BLaER1 treated with 17β-estradiol and CSF1 and Interleukin-3, amounts not matched to agents 10 nM and 100 nM (cell line): ENCODE data around the gene GALNT16.
"Not testable (repeated sequence)": the region's sequence is repeated elsewhere in the genome, so short reads cannot be mapped to it uniquely, and the experiment has no call there.

Experiments
- H3K27ac ChIP-seq, 11 experiments: shearing (Covaris generic); formaldehyde crosslinking; 2 replicates each; pipeline ENCODE4 v1.8.1; 2022
- H3K27me3 ChIP-seq, 11 experiments: shearing (Covaris generic); formaldehyde crosslinking; 2 replicates each; pipeline ENCODE4 v1.8.1; 2022
- H3K36me3 ChIP-seq, 11 experiments: shearing (Covaris generic); formaldehyde crosslinking; 2 replicates each; pipeline ENCODE4 v1.8.1; 2022
- H3K4me1 ChIP-seq, 10 experiments: shearing (Covaris generic); formaldehyde crosslinking; 2 replicates each; pipeline ENCODE4 v1.8.1; 2022
- H3K4me2 ChIP-seq, 11 experiments: shearing (Covaris generic); formaldehyde crosslinking; 2 replicates each; pipeline ENCODE4 v1.8.1; 2022
- H3K4me3 ChIP-seq, 10 experiments: shearing (Covaris generic); formaldehyde crosslinking; 2 replicates each; pipeline ENCODE4 v1.8.1; 2022
- H3K9ac ChIP-seq, 11 experiments: shearing (Covaris generic); formaldehyde crosslinking; 2 replicates each; pipeline ENCODE4 v1.8.1; 2022
- H3K9me3 ChIP-seq, 11 experiments: shearing (Covaris generic); formaldehyde crosslinking; replicated peaks in 1 of 11; 2 replicates each; pipeline ENCODE4 v1.8.1; 2022
- H4K20me1 ChIP-seq, 11 experiments: shearing (Covaris generic); formaldehyde crosslinking; 2 replicates each; pipeline ENCODE4 v1.8.1; 2022
- Cebpa-rat ChIP-seq, 11 experiments: shearing (Covaris generic); IDR thresholded peaks; 2 replicates each; pipeline ENCODE4 v1.8.1; 2022

The GALNT16 gene

DNA sequence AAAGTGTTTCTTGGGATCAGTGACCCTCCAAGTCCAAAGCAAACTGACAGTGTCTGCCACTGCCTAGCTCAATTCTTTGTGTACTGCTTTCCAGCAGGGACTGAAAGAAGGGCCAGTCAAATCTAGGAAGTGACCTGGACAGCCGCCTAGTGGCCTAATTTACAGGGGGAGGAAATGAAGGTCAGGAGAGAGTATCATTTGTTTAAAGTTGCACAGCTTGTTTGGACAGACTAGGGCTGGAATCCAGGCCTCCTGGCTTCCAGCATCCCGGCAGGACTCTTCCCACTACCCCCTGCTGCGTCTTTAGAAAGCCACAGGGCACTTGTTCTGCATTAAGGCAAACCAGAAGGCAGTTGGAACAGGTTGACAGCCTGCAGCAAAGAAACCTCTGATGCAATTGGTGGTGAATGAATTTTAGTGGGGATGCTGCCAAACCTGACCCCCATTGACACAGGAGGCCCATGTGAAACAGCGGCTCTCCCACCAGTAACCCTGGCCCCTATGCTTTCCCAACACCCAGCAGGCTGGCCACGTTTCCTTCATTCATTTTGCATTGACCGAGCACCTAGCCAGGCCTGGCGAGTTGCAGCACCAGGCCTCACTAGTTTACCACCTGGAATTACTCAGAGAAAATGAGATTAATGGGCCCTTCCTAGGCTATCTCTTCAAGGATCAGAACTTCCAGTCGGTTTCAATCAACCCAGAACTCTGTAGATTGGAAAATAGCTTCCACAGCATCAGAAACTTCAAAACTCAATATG, 28.2 kb downstream of the GALNT16 start:
- Histone ChIP-seq H3K36me3 (no peaks in the 10 kb centered on the region), H3K27me3 (no peaks in the 10 kb centered on the region), H4K20me1 (no peaks in the 10 kb centered on the region), H3K9ac (no peak overlapping the region), H3K4me1 (no peaks in the 10 kb centered on the region), H3K4me2 (no peak overlapping the region), H3K9me3 (no peaks in the 10 kb centered on the region), H3K27ac (no peak overlapping the region), H3K4me3 (no peak overlapping the region)
- TF ChIP-seq Cebpa-rat (IDR thresholded peaks at IDR 0.05): no peak

- Histone ChIP-seq H3K27ac (no peak overlapping the region), H3K4me1 (no peaks in the 10 kb centered on the region), H4K20me1 (no peaks in the 10 kb centered on the region), H3K4me2 (no peak overlapping the region), H3K9me3 (no peaks in the 10 kb centered on the region), H3K27me3 (no peaks in the 10 kb centered on the region), H3K36me3 (no peaks in the 10 kb centered on the region), H3K4me3 (no peak overlapping the region), H3K9ac (no peak overlapping the region)
- TF ChIP-seq Cebpa-rat (IDR thresholded peaks at IDR 0.05): no peak
Measured at GRCh38 chr14:69288956-69289705, 29.2 kb downstream of the GALNT16 start.

GRCh38 chr14:69289811-69290520, 30.0 kb downstream of the GALNT16 start:
- no peaks in the 10 kb centered on the region for H3K9me3 ChIP-seq
- no peak for TF ChIP-seq Cebpa-rat (IDR thresholded peaks at IDR 0.05)
- H3K4me2 ChIP-seq: peak overlapping the region in 1 of 11 experiments; percentile 34; a peak in 2 of 22 replicates
- no peak overlapping the region for H3K9ac ChIP-seq
- no peaks in the 10 kb centered on the region for H3K36me3 ChIP-seq
- H3K4me3 ChIP-seq: no peak overlapping the region
- no peak overlapping the region for H3K27ac ChIP-seq
- H3K27me3 ChIP-seq: no peaks in the 10 kb centered on the region
- no peaks in the 10 kb centered on the region for H4K20me1 ChIP-seq
- H3K4me1 ChIP-seq: no peaks in the 10 kb centered on the region

DNA sequence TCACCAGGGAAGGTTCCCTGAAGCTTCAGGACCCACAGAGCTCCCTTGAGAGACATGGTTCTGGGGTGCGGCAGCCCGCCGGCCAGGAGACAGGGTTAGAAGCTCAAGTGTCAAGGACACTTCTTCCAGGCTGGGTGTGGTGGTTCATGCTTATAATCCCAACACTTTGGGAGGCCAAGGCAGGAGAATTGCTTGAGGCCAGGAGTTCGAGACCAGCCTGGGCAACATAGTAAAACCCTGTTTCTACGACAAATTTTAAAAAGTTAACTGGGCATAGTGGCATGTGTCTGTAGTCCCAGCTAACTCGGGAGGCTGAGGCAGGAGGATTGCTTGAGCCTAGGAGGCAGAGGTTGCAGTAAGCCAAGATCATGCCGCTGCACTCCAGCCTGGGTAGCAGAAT, 30.9 kb downstream of the GALNT16 start:
- not testable (repeated sequence) for H3K4me1 ChIP-seq, H3K9me3 ChIP-seq, H3K27me3 ChIP-seq, H4K20me1 ChIP-seq, H3K4me2 ChIP-seq, H3K4me3 ChIP-seq, H3K36me3 ChIP-seq, H3K27ac ChIP-seq, H3K9ac ChIP-seq

DNA sequence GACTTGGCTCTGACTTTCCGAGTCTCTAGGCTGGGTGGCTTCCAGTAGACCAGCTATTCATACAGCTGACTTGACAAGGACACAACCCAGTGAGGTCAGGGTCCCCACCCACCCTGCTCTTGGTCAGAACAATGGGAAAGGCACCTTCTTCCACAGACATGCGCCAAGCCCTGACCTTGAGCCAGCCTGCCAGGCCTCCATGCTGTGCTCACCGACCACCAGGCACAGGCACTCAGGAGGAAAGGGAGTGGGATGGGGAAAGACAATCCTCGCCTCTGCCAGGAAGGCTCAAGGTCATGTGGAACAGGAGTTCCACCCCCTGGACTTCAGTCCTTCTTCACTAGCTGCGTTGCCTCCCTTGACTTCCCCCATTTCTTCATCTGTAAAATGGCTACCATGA, 31.4 kb downstream of the GALNT16 start:
- Histone ChIP-seq H3K4me3 (no peak overlapping the region), H3K27ac (no peak overlapping the region), H3K9me3 (no peaks in the 10 kb centered on the region), H3K4me2 (no peak overlapping the region), H3K36me3 (no peaks in the 10 kb centered on the region), H4K20me1 (no peaks in the 10 kb centered on the region), H3K27me3 (no peaks in the 10 kb centered on the region), H3K9ac (no peak overlapping the region), H3K4me1 (no peaks in the 10 kb centered on the region)
- TF ChIP-seq Cebpa-rat (IDR thresholded peaks at IDR 0.05): no peak

DNA sequence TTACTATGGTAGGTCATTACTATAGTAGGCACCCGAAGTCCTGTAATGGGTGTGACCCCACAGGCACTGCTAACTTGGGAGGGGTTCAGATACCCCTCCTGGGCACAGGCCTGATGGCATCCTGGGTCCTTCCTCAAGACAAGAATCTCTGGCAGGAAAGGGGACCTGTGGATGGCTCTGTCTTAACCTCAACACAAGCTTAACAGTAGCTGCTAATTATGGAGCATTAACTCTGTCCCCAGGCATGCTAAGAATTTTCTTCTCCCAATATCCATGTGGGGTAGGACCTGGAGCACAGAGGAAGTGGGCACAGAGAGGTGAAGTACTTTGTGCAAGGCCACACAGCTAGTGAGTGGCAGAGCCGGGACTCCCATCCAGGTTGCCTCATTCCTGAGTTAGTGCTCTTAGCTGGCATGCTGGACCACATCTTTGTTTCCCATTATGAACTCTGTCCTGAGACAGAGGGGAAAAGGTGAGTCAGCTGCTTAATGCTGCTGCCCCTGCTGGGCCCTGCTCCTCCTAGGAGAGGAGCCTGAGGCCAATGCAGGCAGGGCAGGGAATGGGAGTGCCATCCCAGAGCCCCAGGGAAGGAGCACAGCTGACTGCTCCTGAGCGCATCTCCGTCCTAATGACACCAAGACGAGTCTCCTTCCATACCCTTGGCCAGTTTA, 32.1 kb downstream of the GALNT16 start:
- Histone ChIP-seq H3K9me3 (no peaks in the 10 kb centered on the region), H3K4me2 (no peak overlapping the region), H3K27me3 (no peaks in the 10 kb centered on the region), H3K9ac (no peak overlapping the region), H3K36me3 (no peaks in the 10 kb centered on the region), H3K4me1 (no peaks in the 10 kb centered on the region), H3K27ac (no peak overlapping the region), H4K20me1 (no peaks in the 10 kb centered on the region), H3K4me3 (no peak overlapping the region)
- TF ChIP-seq Cebpa-rat (IDR thresholded peaks at IDR 0.05): no peak

- no peaks in the 10 kb centered on the region; a peak in 1 of 22 replicates for H4K20me1 ChIP-seq
- no peak overlapping the region for H3K27ac ChIP-seq
- no peaks in the 10 kb centered on the region for H3K27me3 ChIP-seq
- H3K4me2 ChIP-seq: no peak overlapping the region
- no peak overlapping the region for H3K9ac ChIP-seq
- no peaks in the 10 kb centered on the region for H3K9me3 ChIP-seq
- H3K4me1 ChIP-seq: peaks cover 0 to 10% (median 4%) of the 10 kb centered on the region in 10 experiments; a peak in 5 of 20 replicates
- no peak overlapping the region for H3K4me3 ChIP-seq
- TF ChIP-seq Cebpa-rat (IDR thresholded peaks at IDR 0.05): no peak
- no peaks in the 10 kb centered on the region for H3K36me3 ChIP-seq
Measured at GRCh38 chr14:69298131-69299071, 38.4 kb downstream of the GALNT16 start.

- no peaks in the 10 kb centered on the region for H3K27me3 ChIP-seq
- no peak overlapping the region for H3K27ac ChIP-seq
- TF ChIP-seq Cebpa-rat (IDR thresholded peaks at IDR 0.05): no peak
- H4K20me1 ChIP-seq: no peaks in the 10 kb centered on the region; a peak in 1 of 22 replicates
- H3K36me3 ChIP-seq: no peaks in the 10 kb centered on the region
- no peak overlapping the region for H3K9ac ChIP-seq
- no peak overlapping the region for H3K4me3 ChIP-seq
- H3K4me2 ChIP-seq: no peak overlapping the region
- H3K4me1 ChIP-seq: peaks cover 0 to 10% (median 4%) of the 10 kb centered on the region in 10 experiments; a peak in 5 of 20 replicates
- H3K9me3 ChIP-seq: no peaks in the 10 kb centered on the region
Measured at GRCh38 chr14:69299286-69300035, 39.5 kb downstream of the GALNT16 start.
